Lower lobe of right lung (tissue), 2 donors: ENCODE results near the gene RENBP. TPM values are rescaled to one million over a fixed set of nuclear protein-coding genes. Genes with fewer than 3 reads are reported as not detected.

ENCODE experiments used
- ATAC-seq, 2 donors: fragments of 200-7000 bp; cut with Tn5 transposase; one replicate each; pipeline ENCODE4 v1.9.1; 2020 to 2022; ENCODE audit warnings: mild to moderate bottlenecking in 2 of 2, moderate library complexity in 2 of 2
- DNase-seq: peaks from one replicate; pipeline ENCODE4 v3.0.0-alpha.2; 2020
- H3K27ac ChIP-seq: fragments of 200-600 bp; one replicate; pipeline ENCODE4 v1.8.0; 2022
- H3K27me3 ChIP-seq: fragments of 200-600 bp; one replicate; pipeline ENCODE4 v1.8.0; 2022; ENCODE audit warnings: low read depth
- H3K36me3 ChIP-seq: fragments of 200-600 bp; one replicate; pipeline ENCODE4 v1.8.0; 2022; ENCODE audit warnings: mild to moderate bottlenecking
- H3K4me1 ChIP-seq: fragments of 200-600 bp; one replicate; pipeline ENCODE4 v1.8.0; 2022
- H3K4me3 ChIP-seq: fragments of 200-600 bp; one replicate; pipeline ENCODE4 v1.8.0; 2022; ENCODE audit warnings: mild to moderate bottlenecking
- H3K9me3 ChIP-seq: fragments of 200-600 bp; one replicate; pipeline ENCODE4 v1.8.0; 2022
- intact Hi-C: fragments of 100-400 bp; cut with DNase I; formaldehyde crosslinking; loops from one replicate; pipeline ENCODE4 v1.11.0; 2022
- total RNA-seq: library from RNA; stranded (reverse); fragmentation: NEBNext Ultra II Directional; extraction: Animal tissue kit (Norgen Biotek cat#: 25700); gene quantifications from one replicate; pipeline ENCODE4 v1.2.1, GENCODE V29; 2021
- TF ChIP-seq, protein P1 (sequence below): fragments of 200-600 bp; IDR thresholded peaks from one replicate; pipeline ENCODE4 v1.8.0; 2022; ENCODE audit warnings: antibody characterized with exemption, mild to moderate bottlenecking
- donor health status: DM: no; HTN: yes; CAD: no; lungs with severe emphysema.

The RENBP gene
- total RNA-seq, 1 donor from 2014 or later: 57.0 TPM

DNA sequence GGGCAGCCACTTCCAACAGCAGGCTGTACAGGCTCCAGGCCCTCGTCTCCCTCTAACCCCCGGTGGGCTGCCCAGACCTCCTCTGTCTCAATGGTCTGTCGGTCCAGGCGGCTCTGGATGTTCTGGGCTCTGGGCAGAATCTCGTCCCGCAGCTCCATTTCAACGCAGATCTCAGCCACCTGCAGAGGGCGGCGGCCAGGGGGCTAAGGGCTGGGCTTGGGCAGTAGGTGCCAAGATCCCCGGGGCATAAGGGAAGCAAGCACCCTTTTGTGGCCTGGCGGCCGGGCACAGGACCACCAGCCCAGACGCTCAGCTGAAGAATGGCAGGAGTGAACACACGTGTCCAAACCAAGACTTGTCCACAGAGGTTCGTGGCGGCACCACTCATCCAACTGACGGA is 30.7 kb downstream of the RENBP start:
- Histone ChIP-seq H3K4me1 (no peaks in the 10 kb centered on the region), H3K27ac (no peak overlapping the region), H3K36me3 (peaks cover 14% of the 10 kb centered on the region), H3K9me3 (no peaks in the 10 kb centered on the region), H3K27me3 (no peaks in the 10 kb centered on the region), H3K4me3 (no peak overlapping the region)
- DNase-seq (no peak), ATAC-seq (no peak)
- TF ChIP-seq, protein P1, sequence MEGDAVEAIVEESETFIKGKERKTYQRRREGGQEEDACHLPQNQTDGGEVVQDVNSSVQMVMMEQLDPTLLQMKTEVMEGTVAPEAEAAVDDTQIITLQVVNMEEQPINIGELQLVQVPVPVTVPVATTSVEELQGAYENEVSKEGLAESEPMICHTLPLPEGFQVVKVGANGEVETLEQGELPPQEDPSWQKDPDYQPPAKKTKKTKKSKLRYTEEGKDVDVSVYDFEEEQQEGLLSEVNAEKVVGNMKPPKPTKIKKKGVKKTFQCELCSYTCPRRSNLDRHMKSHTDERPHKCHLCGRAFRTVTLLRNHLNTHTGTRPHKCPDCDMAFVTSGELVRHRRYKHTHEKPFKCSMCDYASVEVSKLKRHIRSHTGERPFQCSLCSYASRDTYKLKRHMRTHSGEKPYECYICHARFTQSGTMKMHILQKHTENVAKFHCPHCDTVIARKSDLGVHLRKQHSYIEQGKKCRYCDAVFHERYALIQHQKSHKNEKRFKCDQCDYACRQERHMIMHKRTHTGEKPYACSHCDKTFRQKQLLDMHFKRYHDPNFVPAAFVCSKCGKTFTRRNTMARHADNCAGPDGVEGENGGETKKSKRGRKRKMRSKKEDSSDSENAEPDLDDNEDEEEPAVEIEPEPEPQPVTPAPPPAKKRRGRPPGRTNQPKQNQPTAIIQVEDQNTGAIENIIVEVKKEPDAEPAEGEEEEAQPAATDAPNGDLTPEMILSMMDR: no peak
- intact Hi-C loops: no loop called here

DNA sequence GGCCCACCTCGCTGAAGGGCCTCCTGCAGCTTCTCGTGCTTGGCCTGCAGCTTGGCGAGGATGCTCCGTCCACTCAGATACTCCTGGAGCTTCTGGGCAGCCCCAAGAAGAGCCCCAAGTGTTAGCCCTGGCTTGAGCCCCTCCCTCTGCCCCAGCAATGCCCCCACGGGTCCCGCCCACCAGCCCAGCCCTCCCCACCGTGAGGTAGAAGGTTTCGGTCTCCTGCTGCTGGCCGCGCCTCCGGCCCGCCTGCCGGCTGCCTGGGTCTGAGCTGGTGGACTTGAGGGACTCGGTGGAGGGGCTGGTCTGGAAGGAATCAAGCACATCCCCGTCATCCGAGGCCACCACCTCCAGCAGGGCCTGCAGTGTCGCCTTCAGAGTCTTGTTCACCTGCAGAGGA is 31.2 kb downstream of the RENBP start:
- no peak overlapping the region for H3K27ac ChIP-seq
- ATAC-seq (no peak), DNase-seq (no peak)
- intact Hi-C loops: no loop called here
- H3K36me3 ChIP-seq: peaks cover 9% of the 10 kb centered on the region
- no peaks in the 10 kb centered on the region for H3K4me1 ChIP-seq
- TF ChIP-seq, protein P1: no peak
- H3K9me3 ChIP-seq: no peaks in the 10 kb centered on the region
- H3K4me3 ChIP-seq: no peak overlapping the region
- no peaks in the 10 kb centered on the region for H3K27me3 ChIP-seq

DNA sequence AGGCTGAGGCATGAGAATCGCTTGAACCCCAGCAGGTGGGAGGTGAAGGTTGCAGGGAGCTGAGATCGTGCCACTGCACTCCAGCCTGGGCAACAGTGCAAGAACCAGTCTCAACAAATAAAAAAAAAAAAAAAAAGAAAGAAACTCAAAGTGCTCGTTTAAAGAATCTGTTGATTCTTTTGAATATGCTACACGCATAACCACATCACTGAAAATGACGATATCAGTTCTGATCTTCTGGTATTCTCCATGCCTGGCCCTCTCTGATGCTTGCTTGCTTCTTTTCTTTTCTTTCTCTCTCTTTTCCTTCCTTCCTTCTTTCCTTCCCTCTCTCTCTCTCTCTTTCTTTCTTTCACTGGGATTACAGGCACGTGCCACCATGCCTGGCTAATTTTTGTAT is 32.6 kb downstream of the RENBP start:
- H3K36me3 ChIP-seq: peaks cover 8% of the 10 kb centered on the region
- TF ChIP-seq, protein P1: no peak
- H3K4me1 ChIP-seq: no peaks in the 10 kb centered on the region
- no peaks in the 10 kb centered on the region for H3K9me3 ChIP-seq
- DNase-seq (no peak), ATAC-seq (no peak)
- H3K27ac ChIP-seq: no peak overlapping the region
- intact Hi-C loops: no loop called here
- H3K27me3 ChIP-seq: no peaks in the 10 kb centered on the region
- no peak overlapping the region for H3K4me3 ChIP-seq

DNA sequence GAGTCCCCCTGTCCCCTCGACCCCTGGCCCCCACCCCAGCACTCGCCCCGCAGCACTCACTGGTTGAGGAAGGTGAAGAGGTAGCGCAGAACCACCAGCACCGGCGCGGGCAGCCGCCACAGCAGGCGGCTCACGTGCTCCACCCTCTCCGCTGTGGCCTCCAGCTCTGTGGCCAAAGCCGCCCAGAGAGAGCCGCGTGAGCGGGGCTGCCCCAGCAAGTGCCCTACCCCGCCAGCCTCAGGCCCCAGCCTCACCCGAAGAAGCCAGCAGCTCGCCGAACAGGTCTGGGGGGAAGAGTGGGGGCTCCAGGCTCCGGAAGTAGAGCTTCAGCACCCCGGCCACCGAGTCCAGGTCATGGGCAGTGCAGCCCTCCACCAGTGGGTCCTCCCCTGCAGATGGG is 34.0 kb downstream of the RENBP start:
- TF ChIP-seq, protein P1: no peak
- ATAC-seq (no peak), DNase-seq (no peak)
- no peak overlapping the region for H3K27ac ChIP-seq
- peaks cover 8% of the 10 kb centered on the region for H3K36me3 ChIP-seq
- intact Hi-C loops: no loop called here
- H3K27me3 ChIP-seq: no peaks in the 10 kb centered on the region
- no peaks in the 10 kb centered on the region for H3K9me3 ChIP-seq
- no peak overlapping the region for H3K4me3 ChIP-seq
- no peaks in the 10 kb centered on the region for H3K4me1 ChIP-seq

DNA sequence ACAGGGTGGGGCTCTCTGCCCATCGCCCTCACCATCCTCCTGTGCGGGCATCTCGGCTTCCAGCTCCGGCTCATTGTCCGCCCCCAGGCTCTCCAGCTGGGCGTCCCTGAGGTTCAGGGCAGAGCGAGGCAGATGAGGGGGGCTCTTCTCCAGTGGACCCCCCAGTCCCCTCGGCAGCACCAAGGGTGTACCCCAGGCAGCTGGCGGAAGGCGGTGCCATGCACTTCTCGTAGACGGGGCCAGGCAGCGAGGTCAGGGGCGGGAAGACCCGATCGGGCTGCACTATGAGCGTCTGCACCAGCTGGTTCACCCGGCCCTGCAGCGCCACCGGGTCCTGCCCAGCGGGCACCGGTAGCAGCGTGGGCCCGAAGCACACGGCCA is 34.5 kb downstream of the RENBP start:
- TF ChIP-seq, protein P1: no peak
- intact Hi-C loops: no loop called here
- H3K27me3 ChIP-seq: no peaks in the 10 kb centered on the region
- H3K4me1 ChIP-seq: peaks cover 2% of the 10 kb centered on the region
- H3K36me3 ChIP-seq: peaks cover 8% of the 10 kb centered on the region
- H3K27ac ChIP-seq: no peak overlapping the region
- no peak for ATAC-seq
- no peak for DNase-seq
- no peak overlapping the region for H3K4me3 ChIP-seq
- H3K9me3 ChIP-seq: no peaks in the 10 kb centered on the region
